HG02981 (cell line): Measurements from ENCODE around the gene DRAM2.

Experiments
- ATAC-seq: cut with Tn5 transposase; IDR thresholded peaks from one replicate; pipeline ENCODE4 v1.9.1; 2021; ENCODE audit warnings: mild to moderate bottlenecking, moderate library complexity; ENCODE audit not compliant: unreplicated experiment

DRAM2 gene

DNA sequence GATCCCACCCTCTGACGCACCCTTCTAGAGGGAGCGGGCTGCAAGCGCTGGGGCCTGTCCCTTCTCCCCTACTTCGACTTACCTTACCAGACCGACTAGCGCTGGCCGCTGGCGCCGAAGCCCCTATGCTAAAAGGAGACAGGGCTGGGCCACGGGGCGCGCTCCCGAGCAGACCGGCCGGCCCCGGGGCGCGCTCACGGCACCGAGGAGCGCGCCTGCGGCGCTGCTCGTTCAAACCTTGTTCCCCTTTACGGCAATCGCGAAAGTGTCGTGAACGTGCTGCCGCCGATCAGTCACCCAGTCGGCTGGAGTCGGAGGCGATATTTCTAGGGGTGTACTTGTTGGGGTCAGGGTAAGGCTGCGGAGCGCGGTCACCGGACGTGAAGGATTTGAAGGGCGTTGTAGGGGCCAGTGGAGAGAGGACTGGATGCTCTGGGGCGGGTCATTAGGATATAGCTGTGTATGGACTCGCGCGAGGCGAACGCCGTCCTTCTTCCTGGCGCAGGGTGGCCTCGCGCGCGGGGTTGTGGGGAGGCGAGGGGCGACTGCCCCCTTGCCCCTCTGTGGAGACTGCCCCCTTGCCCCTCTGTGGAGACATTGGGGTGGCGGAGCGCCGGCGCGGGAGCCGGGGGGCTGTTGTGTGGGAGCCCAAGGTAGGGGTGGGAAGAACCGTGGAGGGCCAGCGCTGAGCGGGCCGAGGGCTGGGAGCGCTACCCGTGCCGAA is at the start of gene DRAM2, which contains the start of gene CEPT1:
DRAM2 (minus strand) TSS at position 138 of the 724 bp plus-strand sequence. CDS start 8,539 bp downstream, outside the sequence.
CEPT1 (plus strand) TSS at position 268 of the 724 bp plus-strand sequence. CDS start 7,492 bp downstream, outside the sequence.
- peak; percentile 70 for ATAC-seq

GRCh38 chr1:111184663-111185062 is 44.8 kb upstream of the DRAM2 start:
- ATAC-seq: no peak

DNA sequence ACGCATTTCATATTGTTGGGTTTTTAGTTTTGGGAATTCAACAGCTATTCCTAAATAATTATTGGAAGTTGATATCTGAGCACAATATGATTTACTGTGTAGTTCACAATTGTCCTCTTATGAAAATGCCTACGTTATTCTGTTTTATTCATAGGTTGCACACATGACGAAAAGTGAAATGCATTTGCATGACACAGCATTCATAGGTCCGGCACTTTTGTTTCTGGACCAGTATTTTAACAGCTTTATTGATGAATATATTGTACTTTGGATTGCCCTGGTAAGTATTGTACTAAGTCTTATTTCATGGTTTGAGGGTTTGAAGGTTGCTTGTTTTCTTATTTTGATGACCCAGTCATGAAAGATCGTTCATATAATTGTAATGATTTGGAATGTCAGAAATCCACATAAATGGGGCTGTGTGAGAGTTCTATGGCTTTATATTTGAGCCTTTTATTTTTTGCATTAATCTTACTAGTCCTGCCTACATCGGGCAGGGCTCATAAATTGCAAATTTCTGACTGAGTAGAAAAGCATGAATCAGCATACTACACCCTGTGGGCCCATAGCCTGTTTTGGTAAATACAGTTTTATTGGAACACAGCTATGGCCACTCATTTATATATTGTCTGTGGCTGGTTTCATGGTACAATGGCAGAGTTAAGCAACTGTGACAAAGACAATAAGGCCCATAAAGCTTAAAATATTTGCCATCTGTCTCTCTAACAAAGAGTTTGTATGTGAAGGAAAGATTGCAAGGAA is 43.6 kb upstream of the DRAM2 start:
- no peak for ATAC-seq

GRCh38 chr1:111182052-111182451 is 42.2 kb upstream of the DRAM2 start:
- no peak for ATAC-seq

DNA sequence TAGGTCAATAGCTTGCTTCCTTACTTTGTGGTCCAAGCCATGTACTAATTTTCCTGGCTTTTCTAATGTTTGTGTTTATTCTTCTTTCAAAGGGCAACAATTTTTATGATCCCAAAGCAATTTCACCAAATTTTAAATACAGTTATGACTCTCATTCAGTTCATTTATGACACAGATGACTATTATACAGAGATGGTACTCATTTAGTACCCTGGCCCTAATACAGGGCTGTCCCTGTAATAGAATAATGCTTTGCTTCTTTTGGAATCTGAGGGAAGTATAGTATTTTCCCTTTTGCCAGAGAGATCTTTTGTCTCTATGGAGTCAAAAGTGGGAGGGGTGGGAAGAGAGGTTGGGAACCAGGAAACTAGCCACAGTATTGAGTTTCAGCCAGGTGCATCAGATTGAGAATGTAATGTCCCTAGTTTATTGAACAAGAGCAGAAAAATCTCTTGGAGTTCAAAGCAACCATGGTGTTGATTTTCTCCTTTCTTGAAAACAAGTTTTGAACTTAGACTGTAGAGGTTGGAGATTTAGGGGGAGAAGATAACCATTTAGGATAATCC is 40.2 kb upstream of the DRAM2 start:
- no peak for ATAC-seq

DNA sequence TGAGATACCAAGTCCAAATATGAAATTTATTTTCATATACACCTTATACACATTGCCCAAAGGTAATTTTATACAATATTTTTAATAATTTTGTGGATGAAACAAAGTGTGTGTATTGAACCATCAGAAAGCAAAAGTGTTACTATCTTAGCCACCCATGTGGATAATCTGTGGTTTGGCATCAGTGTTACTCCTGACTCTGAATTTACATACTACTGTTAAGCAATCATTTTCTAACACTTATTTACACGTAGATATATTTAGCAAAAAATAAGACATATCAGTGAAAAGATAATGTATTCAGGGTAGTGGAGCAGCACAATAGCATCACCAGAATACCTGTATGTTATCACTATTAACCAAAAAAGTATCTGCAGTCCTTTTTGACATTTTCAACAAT is 36.8 kb upstream of the DRAM2 start:
- ATAC-seq: peak; percentile 74

- ATAC-seq: no peak
Measured at GRCh38 chr1:111175349-111175748, 35.5 kb upstream of the DRAM2 start.

DNA sequence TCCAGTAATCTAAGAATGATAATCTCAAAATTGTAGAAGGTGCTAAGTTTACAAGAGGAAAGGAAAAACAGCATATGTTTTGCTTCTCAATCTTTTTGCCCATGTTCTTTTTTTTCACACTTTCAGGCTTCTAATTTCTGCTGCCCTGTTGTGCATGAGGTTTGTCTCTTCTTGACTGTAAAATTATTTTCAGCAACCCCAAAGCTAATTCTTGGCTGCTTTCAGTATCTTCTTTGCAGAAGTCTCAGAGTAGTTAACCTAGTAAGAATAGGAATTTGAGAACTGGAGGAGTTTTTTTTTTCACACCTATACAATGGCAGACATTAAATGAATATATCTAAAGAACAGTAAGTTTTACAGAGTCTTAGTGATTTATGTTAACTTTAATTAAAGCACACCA is 34.2 kb upstream of the DRAM2 start:
- no peak for ATAC-seq

- ATAC-seq: no peak
Measured at GRCh38 chr1:111172463-111172862, 32.6 kb upstream of the DRAM2 start.

- no peak for ATAC-seq
Measured at GRCh38 chr1:111164151-111164550, 24.3 kb upstream of the DRAM2 start.

DNA sequence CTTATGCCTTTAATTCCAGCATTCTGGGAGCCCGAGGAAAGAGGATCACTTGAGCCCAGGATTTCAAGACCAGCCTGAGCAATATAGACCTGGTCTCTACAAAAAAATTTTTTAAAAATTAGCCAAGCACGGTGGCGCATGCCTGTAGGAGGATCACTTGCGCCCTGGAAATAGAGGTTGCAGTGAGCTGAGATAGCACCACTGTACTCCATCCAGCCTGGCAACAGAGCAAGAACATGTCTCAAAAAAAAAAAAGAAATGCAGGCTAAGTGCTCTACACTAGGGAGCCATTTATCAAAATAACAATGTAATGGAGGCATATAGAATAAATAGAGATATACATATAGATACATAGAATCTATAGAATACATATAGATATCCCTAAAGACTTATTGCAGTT is 23.5 kb upstream of the DRAM2 start:
- no peak for ATAC-seq

DNA sequence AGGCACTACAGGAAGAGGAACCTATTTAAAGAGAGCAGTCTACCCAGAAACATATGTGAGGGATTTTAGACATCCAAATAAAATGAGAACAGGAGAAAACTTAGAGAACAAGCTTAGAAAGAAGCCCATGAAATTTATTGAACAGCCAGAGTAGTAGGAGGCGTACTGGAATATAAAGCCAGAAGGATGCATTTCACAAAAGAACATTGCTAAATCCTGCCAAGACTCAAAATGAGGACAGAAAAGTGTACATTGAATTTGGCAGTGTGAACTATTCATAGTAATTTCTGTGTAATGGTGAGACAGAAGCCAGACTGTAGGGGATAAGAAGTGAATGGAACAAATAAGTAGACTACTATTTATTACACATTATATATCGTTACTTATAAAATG is 22.6 kb upstream of the DRAM2 start:
- ATAC-seq: no peak

- no peak for ATAC-seq
Measured at GRCh38 chr1:111161843-111162487, 22.1 kb upstream of the DRAM2 start.

DNA sequence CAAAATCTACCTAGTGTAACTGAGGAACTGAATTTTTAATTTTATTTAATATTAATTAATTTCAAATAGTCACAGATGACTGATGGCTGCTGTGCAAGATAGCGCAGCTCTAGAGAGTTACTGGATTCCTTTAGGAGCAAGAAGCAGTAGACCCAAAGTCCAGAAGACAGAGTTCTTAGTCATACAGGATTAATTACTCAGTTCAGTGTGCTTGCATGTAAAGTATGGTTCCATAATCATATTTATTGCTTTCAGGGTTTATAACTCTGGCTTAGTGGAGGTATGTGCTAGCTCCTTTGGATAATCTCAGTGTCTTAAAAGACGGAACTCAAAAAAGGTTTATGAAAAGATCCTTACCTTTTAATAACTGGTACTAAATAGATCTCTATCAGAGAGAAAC is 17.5 kb upstream of the DRAM2 start:
- ATAC-seq: no peak

- no peak for ATAC-seq
Measured at GRCh38 chr1:111154021-111154999, 14.4 kb upstream of the DRAM2 start.

DNA sequence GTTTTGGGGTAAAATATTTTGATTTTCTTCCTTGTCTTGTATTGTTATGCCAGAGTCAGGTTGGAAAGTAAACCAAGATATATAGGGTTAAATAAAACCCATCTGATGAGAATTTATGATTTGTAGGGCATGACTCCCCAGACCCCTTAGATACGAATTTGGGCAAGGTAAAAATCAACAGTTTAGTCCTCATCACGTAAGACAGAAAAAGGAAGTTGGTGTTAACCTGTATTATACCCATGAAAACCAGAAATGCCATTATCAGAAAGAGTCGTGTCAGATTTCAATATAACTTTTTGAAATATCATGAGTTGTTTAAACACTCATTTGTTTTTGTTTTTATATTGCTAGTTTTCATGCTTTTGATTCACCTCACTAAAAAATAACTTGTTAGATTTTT is 11.9 kb upstream of the DRAM2 start:
- no peak for ATAC-seq

DNA sequence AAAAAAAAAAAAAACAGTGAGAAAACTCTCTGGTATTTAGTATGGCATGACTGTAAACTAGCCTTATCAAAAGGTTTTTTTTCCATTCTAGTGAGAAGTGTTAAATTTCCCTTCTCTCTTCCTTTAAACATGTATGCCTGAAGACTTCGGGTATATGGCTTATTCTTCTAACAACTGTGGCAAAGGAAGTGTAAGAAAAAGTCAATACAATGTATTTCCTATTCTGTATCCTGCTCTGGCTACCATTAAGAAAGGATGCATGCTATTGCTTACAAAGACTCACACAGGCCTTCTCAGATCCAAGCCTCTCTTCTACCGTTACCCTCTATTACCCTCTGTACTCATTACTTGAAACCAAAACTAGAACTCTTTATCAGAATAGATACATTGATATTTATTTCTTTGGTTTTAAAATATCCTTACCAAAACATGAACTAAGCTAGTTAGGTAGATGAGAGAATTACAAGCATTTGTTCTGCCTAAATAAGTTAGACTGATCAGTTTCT is 8.5 kb upstream of the DRAM2 start:
- ATAC-seq: no peak

DNA sequence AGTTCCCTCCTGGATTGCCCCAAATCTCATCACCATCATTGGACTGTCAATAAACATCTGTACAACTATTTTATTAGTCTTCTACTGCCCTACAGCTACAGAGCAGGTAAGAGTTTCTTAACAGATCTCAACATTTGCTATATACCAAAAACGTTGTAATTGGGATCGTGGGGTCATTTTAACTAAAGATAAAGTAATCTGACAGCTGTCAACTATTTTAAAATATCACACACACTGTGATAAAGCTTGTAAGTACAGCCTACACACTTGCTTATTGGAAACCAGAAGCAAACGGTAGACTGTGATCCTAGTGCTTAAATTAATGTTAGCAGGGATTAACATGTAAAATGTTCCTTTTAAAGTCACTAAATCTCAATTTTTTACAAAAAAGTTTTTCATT is 8.1 kb upstream of the DRAM2 start:
- ATAC-seq: no peak

GRCh38 chr1:111145963-111146768 is 6.3 kb upstream of the DRAM2 start:
- ATAC-seq: no peak
